Upper lobe of left lung (tissue), 4 donors: ENCODE results near the gene PLCL2.

ENCODE experiments used
- CTCF ChIP-seq, 6 experiments: fragments of 450-650 bp in 4 of 6; fragments of 200-600 bp in 2 of 6; sonication (generic) in 2 of 6; IDR thresholded peaks; one replicate each; pipeline ENCODE4 v1.5.1; 2016 to 2019; ENCODE audit warnings: antibody characterized with exemption in 6 of 6
- POLR2A ChIP-seq, 4 donors: fragments of 450-650 bp; IDR thresholded peaks; one replicate each; pipeline ENCODE4 v1.5.1; 2016 to 2017; ENCODE audit warnings: antibody characterized with exemption in 4 of 4, mild to moderate bottlenecking in 2 of 4

GRCh38 chr3:17138246-17139039 lies 253.7 kb downstream of the PLCL2 start:
- no peak for TF ChIP-seq CTCF (IDR thresholded peaks at IDR 0.05)
- TF ChIP-seq POLR2A (IDR thresholded peaks at IDR 0.05) = no peak
